Mesendoderm (in vitro differentiated cells): ENCODE data around the gene C6orf141.
"Not testable (repeated sequence)": the region's sequence is repeated elsewhere in the genome, so short reads cannot be mapped to it uniquely, and the experiment has no call there.

ENCODE experiments used
- DNase-seq: peaks from one replicate; pipeline ENCODE4 v3.0.0; 2013
- H2AK5ac ChIP-seq: 2 replicates; pipeline ENCODE4 v1.6.1; 2013; ENCODE audit warnings: low read length, inconsistent platforms
- H2BK120ac ChIP-seq: 2 replicates; pipeline ENCODE4 v1.6.1; 2013; ENCODE audit warnings: low read depth, mild to moderate bottlenecking, low read length, moderate library complexity, mixed read lengths
- H2BK15ac ChIP-seq: replicated peaks from 2 replicates; pipeline ENCODE4 v1.6.1; 2013; ENCODE audit warnings: low read depth, mild to moderate bottlenecking, moderate library complexity
- H2BK5ac ChIP-seq: 2 replicates; pipeline ENCODE4 v1.6.1; 2013; ENCODE audit warnings: low read length, inconsistent platforms
- H3K18ac ChIP-seq: 2 replicates; pipeline ENCODE4 v1.6.1; 2013; ENCODE audit warnings: mild to moderate bottlenecking, low read length, mixed read lengths
- H3K23ac ChIP-seq: one replicate; pipeline ENCODE4 v1.6.1; 2013; ENCODE audit warnings: low read length
- H3K27ac ChIP-seq: 2 replicates; pipeline ENCODE4 v1.5.1; 2013; ENCODE audit warnings: low read depth, mild to moderate bottlenecking, inconsistent platforms, low read length, moderate library complexity
- H3K27me3 ChIP-seq: 2 replicates; pipeline ENCODE4 v1.6.1; 2013; ENCODE audit warnings: low read length, control low read depth, mild to moderate bottlenecking, inconsistent platforms; ENCODE audit not compliant: insufficient read depth, poor library complexity
- H3K36me3 ChIP-seq: 2 replicates; pipeline ENCODE4 v1.6.1; 2013; ENCODE audit warnings: low read length, inconsistent platforms; ENCODE audit not compliant: control insufficient read depth, insufficient read depth
- H3K4ac ChIP-seq: one replicate; pipeline ENCODE4 v1.6.1; 2013; ENCODE audit warnings: low read depth, mild to moderate bottlenecking, low read length, moderate library complexity
- H3K4me1 ChIP-seq: 2 replicates; pipeline ENCODE4 v1.6.1; 2013; ENCODE audit warnings: low read depth, low read length, inconsistent platforms; ENCODE audit not compliant: control insufficient read depth
- H3K4me2 ChIP-seq: 2 replicates; pipeline ENCODE4 v1.6.1; 2013; ENCODE audit warnings: low read length
- H3K4me3 ChIP-seq: 2 replicates; pipeline ENCODE4 v1.5.1; 2013; ENCODE audit warnings: mild to moderate bottlenecking, low read length
- H3K56ac ChIP-seq: one replicate; pipeline ENCODE4 v1.6.1; 2013; ENCODE audit warnings: low read length
- H3K79me1 ChIP-seq: 2 replicates; pipeline ENCODE4 v1.6.1; 2013; ENCODE audit warnings: low read length, inconsistent platforms
- H3K79me2 ChIP-seq: 2 replicates; pipeline ENCODE4 v1.6.1; 2013; ENCODE audit warnings: mild to moderate bottlenecking, low read length; ENCODE audit not compliant: control insufficient read depth, insufficient read depth
- H3K9ac ChIP-seq: 2 replicates; pipeline ENCODE4 v1.6.1; 2013; ENCODE audit warnings: low read length, inconsistent platforms
- H4K5ac ChIP-seq: one replicate; pipeline ENCODE4 v1.6.1; 2013; ENCODE audit warnings: low read length
- H4K8ac ChIP-seq: one replicate; pipeline ENCODE4 v1.6.1; 2013; ENCODE audit warnings: low read depth, mild to moderate bottlenecking, control low read depth, low read length, moderate library complexity
- WGBS: extraction: QIAGEN DNeasy Blood & Tissue Kit; methylation state at CpG from one replicate; pipeline ENCODE4 v1.1.7; 2013; ENCODE audit warnings: low lambda C conversion rate, missing lambda C conversion rate; ENCODE audit not compliant: insufficient coverage; ENCODE audit errors: extremely low coverage; 5-methylcytosine and 5-hydroxymethylcytosine counted together

The C6orf141 gene

DNA sequence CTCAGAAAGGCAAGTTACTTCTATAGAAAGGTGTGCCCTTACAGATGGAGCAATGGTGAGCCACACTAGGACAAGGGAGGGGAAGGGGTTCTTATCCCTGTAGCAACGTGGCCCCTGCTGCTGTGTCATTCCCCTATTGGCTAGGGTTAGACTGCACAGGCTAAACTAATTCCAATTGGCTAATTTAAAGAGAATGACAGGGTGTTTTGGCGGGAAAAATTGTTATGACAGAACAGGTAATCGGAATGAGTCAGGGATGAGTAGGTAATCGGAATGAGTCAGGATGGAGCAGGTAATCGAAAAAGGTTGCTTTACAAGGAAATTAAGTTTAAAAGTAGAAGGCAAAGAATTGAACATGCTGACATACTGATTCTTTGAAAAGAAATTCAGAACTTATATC, 36.8 kb downstream of the C6orf141 start:
- H3K4me2 ChIP-seq, H3K79me2 ChIP-seq, H2BK120ac ChIP-seq, H3K36me3 ChIP-seq, H2BK15ac ChIP-seq, H4K5ac ChIP-seq, H3K18ac ChIP-seq, H3K27ac ChIP-seq, H3K4ac ChIP-seq, H4K8ac ChIP-seq, H2AK5ac ChIP-seq, H3K4me1 ChIP-seq, DNase-seq, H3K9ac ChIP-seq, H3K23ac ChIP-seq, H3K27me3 ChIP-seq, H3K4me3 ChIP-seq, H3K79me1 ChIP-seq, H2BK5ac ChIP-seq, H3K56ac ChIP-seq: not testable (repeated sequence)
- no CpG with 5 or more reads among the region's 5 CpGs for WGBS
